ENCODE measurements around the gene TRIM59.

TRIM59 gene

GRCh38 chr3:160435095-160435494 lies 14.5 kb downstream of the TRIM59 start:
- Histone ChIP-seq H4K8ac (ENCODE audit: low read length) (peak overlapping the region; percentile 69), H2BK5ac (ENCODE audit: low read depth, low read length, poor library complexity, severe bottlenecking) (no peak overlapping the region), H4K91ac (ENCODE audit: low read length) (no peak overlapping the region), H3K9me3 (ENCODE audit: control insufficient read depth, low read length) (no peaks in the 10 kb centered on the region), H3K4me1 (ENCODE audit: control insufficient read depth, insufficient read depth, low read depth, low read length) (no peaks in the 10 kb centered on the region), H3K18ac (ENCODE audit: low read depth in 1 of 2, low read length in 2 of 2) (no peak overlapping the region), H2BK12ac (ENCODE audit: low read length in 2 of 2) (no peak overlapping the region), H3K27me3 (ENCODE audit: control insufficient read depth in 1 of 2, insufficient read depth in 1 of 2, low read length in 2 of 2) (no peaks in the 10 kb centered on the region), H2AFZ (ENCODE audit: low read depth, low read length) (no peak overlapping the region), H3K4ac (ENCODE audit: low read depth in 1 of 2, low read length in 2 of 2) (no peak overlapping the region), H3K4me3 (ENCODE audit: insufficient read depth in 1 of 2, low read depth in 1 of 2, low read length in 2 of 2) (no peak overlapping the region), H3K4me2 (ENCODE audit: low read length, poor library complexity, severe bottlenecking) (no peak overlapping the region), H2AK5ac (ENCODE audit: low read length, severe bottlenecking) (no peak overlapping the region), H3K14ac (ENCODE audit: low read length in 2 of 2) (no peak overlapping the region), H3K79me1 (replicated peaks; ENCODE audit: low read length, poor library complexity, severe bottlenecking) (no peaks in the 10 kb centered on the region), H3K27ac (ENCODE audit: low read length, poor library complexity, severe bottlenecking) (no peak overlapping the region), H3K23ac (ENCODE audit: low read length in 2 of 2) (no peak overlapping the region), H2BK120ac (ENCODE audit: low read depth, low read length) (no peak overlapping the region), H2BK15ac (ENCODE audit: low read depth, poor library complexity, severe bottlenecking) (no peak overlapping the region), H3K36me3 (ENCODE audit: control insufficient read depth in 1 of 2, insufficient read depth in 2 of 2, low read depth in 1 of 2, low read length in 2 of 2) (peaks cover 12 to 75% of the 10 kb centered on the region in 2 experiments), H3K9ac (ENCODE audit: low read length) (no peak overlapping the region)
- no peak for DNase-seq
- 94% methylated on average over 2 of the region's 2 CpGs for WGBS

GRCh38 chr3:160434071-160434470 lies 15.5 kb downstream of the TRIM59 start:
- no peak overlapping the region for H2BK5ac ChIP-seq (ENCODE audit: low read depth, low read length, poor library complexity, severe bottlenecking)
- no peak overlapping the region for H3K14ac ChIP-seq (ENCODE audit: low read length in 2 of 2)
- H3K23ac ChIP-seq (ENCODE audit: low read length in 2 of 2) = no peak overlapping the region
- peaks cover 17 to 81% of the 10 kb centered on the region in 2 experiments for H3K36me3 ChIP-seq (ENCODE audit: control insufficient read depth in 1 of 2, insufficient read depth in 2 of 2, low read depth in 1 of 2, low read length in 2 of 2)
- H3K79me1 ChIP-seq (replicated peaks; ENCODE audit: low read length, poor library complexity, severe bottlenecking) = peaks cover 3% of the 10 kb centered on the region
- no peak overlapping the region for H3K9ac ChIP-seq (ENCODE audit: low read length)
- H3K4me2 ChIP-seq (ENCODE audit: low read length, poor library complexity, severe bottlenecking) = no peak overlapping the region
- H2BK15ac ChIP-seq (ENCODE audit: low read depth, poor library complexity, severe bottlenecking) = no peak overlapping the region
- no peak overlapping the region for H2BK12ac ChIP-seq (ENCODE audit: low read length in 2 of 2)
- WGBS = 100% methylated on average over 1 of the region's 2 CpGs
- H3K4ac ChIP-seq (ENCODE audit: low read depth in 1 of 2, low read length in 2 of 2) = no peak overlapping the region
- no peaks in the 10 kb centered on the region for H3K9me3 ChIP-seq (ENCODE audit: control insufficient read depth, low read length)
- H3K4me3 ChIP-seq (ENCODE audit: insufficient read depth in 1 of 2, low read depth in 1 of 2, low read length in 2 of 2) = no peak overlapping the region
- no peak overlapping the region for H4K91ac ChIP-seq (ENCODE audit: low read length)
- H3K27ac ChIP-seq (ENCODE audit: low read length, poor library complexity, severe bottlenecking) = no peak overlapping the region
- peak; percentile 22 for DNase-seq
- H3K18ac ChIP-seq (ENCODE audit: low read depth in 1 of 2, low read length in 2 of 2) = no peak overlapping the region
- H2BK120ac ChIP-seq (ENCODE audit: low read depth, low read length) = no peak overlapping the region
- no peak overlapping the region for H2AFZ ChIP-seq (ENCODE audit: low read depth, low read length)
- H3K27me3 ChIP-seq (ENCODE audit: control insufficient read depth in 1 of 2, insufficient read depth in 1 of 2, low read length in 2 of 2) = no peaks in the 10 kb centered on the region
- no peak overlapping the region for H2AK5ac ChIP-seq (ENCODE audit: low read length, severe bottlenecking)
- H4K8ac ChIP-seq (ENCODE audit: low read length) = no peak overlapping the region
- no peaks in the 10 kb centered on the region for H3K4me1 ChIP-seq (ENCODE audit: control insufficient read depth, insufficient read depth, low read depth, low read length)

- Histone ChIP-seq H3K27ac (ENCODE audit: low read length, poor library complexity, severe bottlenecking) (no peak overlapping the region), H3K4me1 (ENCODE audit: control insufficient read depth, insufficient read depth, low read depth, low read length) (no peaks in the 10 kb centered on the region), H3K27me3 (ENCODE audit: control insufficient read depth in 1 of 2, insufficient read depth in 1 of 2, low read length in 2 of 2) (no peaks in the 10 kb centered on the region), H4K91ac (ENCODE audit: low read length) (no peak overlapping the region), H4K8ac (ENCODE audit: low read length) (no peak overlapping the region), H2AK5ac (ENCODE audit: low read length, severe bottlenecking) (no peak overlapping the region), H2BK12ac (ENCODE audit: low read length in 2 of 2) (no peak overlapping the region), H3K4ac (ENCODE audit: low read depth in 1 of 2, low read length in 2 of 2) (no peak overlapping the region), H3K18ac (ENCODE audit: low read depth in 1 of 2, low read length in 2 of 2) (no peak overlapping the region), H3K14ac (ENCODE audit: low read length in 2 of 2) (no peak overlapping the region), H2BK15ac (ENCODE audit: low read depth, poor library complexity, severe bottlenecking) (no peak overlapping the region), H3K4me3 (ENCODE audit: insufficient read depth in 1 of 2, low read depth in 1 of 2, low read length in 2 of 2) (no peak overlapping the region), H2BK5ac (ENCODE audit: low read depth, low read length, poor library complexity, severe bottlenecking) (no peak overlapping the region), H3K36me3 (ENCODE audit: control insufficient read depth in 1 of 2, insufficient read depth in 2 of 2, low read depth in 1 of 2, low read length in 2 of 2) (peaks cover 17 to 95% of the 10 kb centered on the region in 2 experiments), H2AFZ (ENCODE audit: low read depth, low read length) (no peak overlapping the region), H2BK120ac (ENCODE audit: low read depth, low read length) (no peak overlapping the region), H3K9me3 (ENCODE audit: control insufficient read depth, low read length) (no peaks in the 10 kb centered on the region), H3K9ac (ENCODE audit: low read length) (no peak overlapping the region), H3K79me1 (replicated peaks; ENCODE audit: low read length, poor library complexity, severe bottlenecking) (peaks cover 8% of the 10 kb centered on the region), H3K23ac (ENCODE audit: low read length in 2 of 2) (no peak overlapping the region), H3K4me2 (ENCODE audit: low read length, poor library complexity, severe bottlenecking) (no peak overlapping the region)
- peak; percentile 25 for DNase-seq
- WGBS = 98% methylated on average over 8 of the region's 11 CpGs
Measured at GRCh38 chr3:160427832-160428424, 21.7 kb downstream of the TRIM59 start.

- H3K79me1 ChIP-seq (replicated peaks; ENCODE audit: low read length, poor library complexity, severe bottlenecking) = peaks cover 13% of the 10 kb centered on the region
- no peak overlapping the region for H2AK5ac ChIP-seq (ENCODE audit: low read length, severe bottlenecking)
- no peak overlapping the region for H3K23ac ChIP-seq (ENCODE audit: low read length in 2 of 2)
- no peak overlapping the region for H3K4me2 ChIP-seq (ENCODE audit: low read length, poor library complexity, severe bottlenecking)
- H3K36me3 ChIP-seq (ENCODE audit: control insufficient read depth in 1 of 2, insufficient read depth in 2 of 2, low read depth in 1 of 2, low read length in 2 of 2) = peaks cover 9 to 86% of the 10 kb centered on the region in 2 experiments
- H2BK120ac ChIP-seq (ENCODE audit: low read depth, low read length) = no peak overlapping the region
- H4K8ac ChIP-seq (ENCODE audit: low read length) = no peak overlapping the region
- H3K18ac ChIP-seq (ENCODE audit: low read depth in 1 of 2, low read length in 2 of 2) = no peak overlapping the region
- H2BK15ac ChIP-seq (ENCODE audit: low read depth, poor library complexity, severe bottlenecking) = no peak overlapping the region
- WGBS = 83% methylated on average over 2 of the region's 3 CpGs
- DNase-seq = no peak
- H3K27me3 ChIP-seq (ENCODE audit: control insufficient read depth in 1 of 2, insufficient read depth in 1 of 2, low read length in 2 of 2) = no peaks in the 10 kb centered on the region
- H3K4ac ChIP-seq (ENCODE audit: low read depth in 1 of 2, low read length in 2 of 2) = no peak overlapping the region
- no peak overlapping the region for H3K14ac ChIP-seq (ENCODE audit: low read length in 2 of 2)
- H2BK5ac ChIP-seq (ENCODE audit: low read depth, low read length, poor library complexity, severe bottlenecking) = no peak overlapping the region
- H3K27ac ChIP-seq (ENCODE audit: low read length, poor library complexity, severe bottlenecking) = no peak overlapping the region
- no peak overlapping the region for H2AFZ ChIP-seq (ENCODE audit: low read depth, low read length)
- H3K9ac ChIP-seq (ENCODE audit: low read length) = no peak overlapping the region
- H3K4me3 ChIP-seq (ENCODE audit: insufficient read depth in 1 of 2, low read depth in 1 of 2, low read length in 2 of 2) = no peak overlapping the region
- no peaks in the 10 kb centered on the region for H3K9me3 ChIP-seq (ENCODE audit: control insufficient read depth, low read length)
- H3K4me1 ChIP-seq (ENCODE audit: control insufficient read depth, insufficient read depth, low read depth, low read length) = no peaks in the 10 kb centered on the region
- no peak overlapping the region for H4K91ac ChIP-seq (ENCODE audit: low read length)
- no peak overlapping the region for H2BK12ac ChIP-seq (ENCODE audit: low read length in 2 of 2)
Measured at GRCh38 chr3:160417311-160417710, 32.3 kb downstream of the TRIM59 start.
